Heart right ventricle (tissue), 16 donors: ENCODE data around the gene FAM168A. TPM values are rescaled to one million over a fixed set of nuclear protein-coding genes. Genes with fewer than 3 reads are reported as not detected.
A peak's percentile ranks its signal among the peaks of the same experiment; 100 is the strongest.

ENCODE experiments used
- ATAC-seq, 8 donors: fragments of 200-7000 bp; cut with Tn5 transposase; one replicate each; pipeline ENCODE4 v1.9.1; 2020; ENCODE audit warnings: mild to moderate bottlenecking in 8 of 8, moderate library complexity in 8 of 8, moderate number of reproducible peaks in 1 of 8
- DNase-seq, 2 donors: peaks; one replicate each; pipeline ENCODE4 v3.0.0-alpha.2; 2020
- H3K27ac ChIP-seq, 10 donors: fragments of 200-600 bp; sonication (generic) in 2 of 10; one replicate each; pipeline versions ENCODE4 v1.5.0 to v1.8.0; 2020 to 2022; ENCODE audit warnings: mild to moderate bottlenecking in 3 of 10
- H3K27me3 ChIP-seq, 7 donors: fragments of 200-600 bp; one replicate each; pipeline ENCODE4 v1.8.0; 2021 to 2022; ENCODE audit warnings: mild to moderate bottlenecking in 2 of 7
- H3K36me3 ChIP-seq, 9 donors: fragments of 200-600 bp; sonication (generic) in 1 of 9; one replicate each; pipeline versions ENCODE4 v1.5.0 to v1.8.0; 2020 to 2022; ENCODE audit warnings: mild to moderate bottlenecking in 2 of 9
- H3K4me1 ChIP-seq, 9 donors: fragments of 200-600 bp; sonication (generic) in 1 of 9; one replicate each; pipeline versions ENCODE4 v1.5.0 to v1.8.0; 2020 to 2022; ENCODE audit warnings: mild to moderate bottlenecking in 4 of 9
- H3K4me3 ChIP-seq, 10 donors: fragments of 200-600 bp; sonication (generic) in 2 of 10; one replicate each; pipeline versions ENCODE4 v1.5.0 to v1.8.0; 2020 to 2022; ENCODE audit warnings: mild to moderate bottlenecking in 7 of 10, moderate library complexity in 2 of 10
- H3K9me3 ChIP-seq, 11 donors: fragments of 200-600 bp in 10 of 11; sonication (generic) in 2 of 11; one replicate each; pipeline versions ENCODE4 v1.5.0 to v1.8.0; 2013 to 2022; ENCODE audit warnings: mild to moderate bottlenecking in 2 of 11, control low read depth in 1 of 11, moderate library complexity in 1 of 11
- WGBS, 2 donors: extraction: QIAGEN DNeasy Blood & Tissue Kit; methylation state at CpG; one replicate each; pipeline ENCODE4 v1.1.7; 2013; ENCODE audit warnings: inconsistent platforms in 1 of 2; 5-methylcytosine and 5-hydroxymethylcytosine counted together
- intact Hi-C, 10 donors: fragments of 100-400 bp; cut with DNase I; formaldehyde crosslinking; loops; one replicate each; pipeline versions ENCODE4 v1.11.1 to v1.14.2; 2022
- polyA plus RNA-seq, 2 donors: library from polyadenylated mRNA; stranded (reverse); fragments of 200-250 nt; gene quantifications; one replicate each; pipeline ENCODE4 v1.2.3, GENCODE V29; 2013
- total RNA-seq, 10 donors: library from RNA; stranded (reverse); fragmentation: NEBNext Ultra II Directional in 3 of 10; extraction: Animal tissue kit (Norgen Biotek cat#: 25700) in 3 of 10; gene quantifications; one replicate each; pipeline versions ENCODE4 v1.2.1 to v1.2.4, GENCODE V29; 2021 to 2023
- TF ChIP-seq, protein P1 (sequence below), 9 donors: fragments of 200-600 bp; sonication (generic) in 2 of 9; IDR thresholded peaks; one replicate each; pipeline versions ENCODE4 v1.5.0 to v1.8.0; 2021 to 2022; ENCODE audit warnings: antibody characterized with exemption in 9 of 9, mild to moderate bottlenecking in 5 of 9, moderate library complexity in 1 of 9
- donor health status: Arrhythmogenic right ventricular cardiomyopathy.
- donor health status: ischemic (EF 13 %, LVEDD 7.1; RV severe dilation, severe dysfunction).
- donor health status: healthy with polysubstance abuse.
- donor health status: DM: no; HTN: yes; CAD: no.
- donor health status: DM: no; HTN: no; CAD: no.
- donor health status: ischemic (EF 25% LVEDD 6.9; RV normal size, moderate dysfunction).
- donor health status: ischemic (EF 25% LVEDD 5.7; RV mildly dilated, moderate dysfunction).
- donor health status: healthy.
- donor health status: DM: yes; HTN: yes; CAD: no.
- donor health status: Ischemic cardiomyopathy.
- donor health status: ischemic (EF 35%, LVEDD 5.7; RV mildly dilated, moderate dysfunction).
- donor health status: nonischemic (EF 11% LVEDD 7.7; RV severe dilation, severe dysfunction).
- donor health status: DM: yes; HTN: yes; CAD: no.
- donor health status: PGD.
- donor health status: ischemic (EF 29% LVEDD 5.4; RV normal size, mild dysfunction).
- donor health status: nonischemic (EF 23%, LVEDD 6.1; RV moderate dilation, normal function).

FAM168A gene
- total and polyA plus RNA-seq, 12 donors: 7.9 to 37.1 (median 31.8) TPM

DNA sequence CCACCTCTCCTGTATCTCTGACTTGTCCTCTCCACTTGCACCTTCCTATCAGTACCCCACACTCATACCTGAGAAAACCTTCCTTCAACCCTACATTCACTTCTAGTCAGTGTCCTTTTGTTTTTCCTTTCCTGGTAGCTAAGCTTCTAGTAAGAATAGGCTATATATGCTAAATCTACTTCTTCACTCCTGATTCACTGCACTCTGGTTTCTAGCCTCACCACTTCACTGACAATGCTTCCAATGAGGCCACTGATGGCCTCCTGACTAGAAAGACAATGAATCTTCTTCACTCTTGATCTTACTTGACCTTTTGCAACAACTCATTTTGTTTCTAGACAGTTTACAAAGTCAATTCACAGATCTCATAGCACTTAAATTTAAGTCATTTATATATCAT lies 169.7 kb downstream of the FAM168A start:
- Histone ChIP-seq H3K4me3 (no peak overlapping the region), H3K4me1 (peaks cover 0 to 34% (median 22%) of the 10 kb centered on the region in 9 donors), H3K9me3 (no peaks in the 10 kb centered on the region), H3K27me3 (no peaks in the 10 kb centered on the region), H3K36me3 (peaks cover 0 to 8% (median 0%) of the 10 kb centered on the region in 9 donors), H3K27ac (no peak overlapping the region)
- intact Hi-C loops: no loop called here
- ATAC-seq (no peak), DNase-seq (no peak)
- TF ChIP-seq, protein P1, sequence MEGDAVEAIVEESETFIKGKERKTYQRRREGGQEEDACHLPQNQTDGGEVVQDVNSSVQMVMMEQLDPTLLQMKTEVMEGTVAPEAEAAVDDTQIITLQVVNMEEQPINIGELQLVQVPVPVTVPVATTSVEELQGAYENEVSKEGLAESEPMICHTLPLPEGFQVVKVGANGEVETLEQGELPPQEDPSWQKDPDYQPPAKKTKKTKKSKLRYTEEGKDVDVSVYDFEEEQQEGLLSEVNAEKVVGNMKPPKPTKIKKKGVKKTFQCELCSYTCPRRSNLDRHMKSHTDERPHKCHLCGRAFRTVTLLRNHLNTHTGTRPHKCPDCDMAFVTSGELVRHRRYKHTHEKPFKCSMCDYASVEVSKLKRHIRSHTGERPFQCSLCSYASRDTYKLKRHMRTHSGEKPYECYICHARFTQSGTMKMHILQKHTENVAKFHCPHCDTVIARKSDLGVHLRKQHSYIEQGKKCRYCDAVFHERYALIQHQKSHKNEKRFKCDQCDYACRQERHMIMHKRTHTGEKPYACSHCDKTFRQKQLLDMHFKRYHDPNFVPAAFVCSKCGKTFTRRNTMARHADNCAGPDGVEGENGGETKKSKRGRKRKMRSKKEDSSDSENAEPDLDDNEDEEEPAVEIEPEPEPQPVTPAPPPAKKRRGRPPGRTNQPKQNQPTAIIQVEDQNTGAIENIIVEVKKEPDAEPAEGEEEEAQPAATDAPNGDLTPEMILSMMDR (IDR thresholded peaks at IDR 0.05): no peak

DNA sequence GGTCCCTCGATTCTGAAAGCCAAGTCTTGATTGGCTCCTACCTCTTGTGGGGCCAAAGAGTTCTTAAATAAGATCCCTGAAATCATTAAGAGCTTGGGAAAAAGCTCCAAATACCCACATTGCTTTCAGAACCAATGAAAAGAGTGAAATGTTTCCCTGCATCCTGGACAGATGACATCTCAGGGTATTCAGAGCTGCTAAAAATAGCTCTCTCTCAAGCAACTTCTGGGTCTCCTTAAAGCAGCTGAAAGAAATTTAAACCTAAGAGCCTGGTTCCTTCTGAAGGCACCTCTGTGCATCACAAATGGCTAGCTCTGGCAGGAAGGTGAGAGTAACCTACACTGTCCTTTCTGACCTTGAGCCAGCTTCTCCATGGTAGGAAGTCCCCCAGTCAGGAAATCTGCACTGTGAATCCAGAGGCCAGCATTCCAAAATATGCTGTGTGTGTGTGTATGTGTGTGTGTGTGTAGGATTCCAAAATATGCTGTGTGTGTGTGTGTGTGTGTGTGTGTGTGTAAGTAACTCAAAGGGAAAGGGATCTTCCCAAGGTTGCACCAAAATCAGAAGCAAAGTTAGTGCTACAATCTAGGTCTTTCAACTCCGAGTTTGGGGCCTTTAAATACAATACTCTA lies 171.6 kb downstream of the FAM168A start:
- ATAC-seq (peak in 4 of 8 donors; percentile 19 to 43 (median 34)), DNase-seq (no peak)
- WGBS, 2 donors: 71 to 76% methylated on average over 2 of the region's 2 CpGs
- Histone ChIP-seq H3K27ac (peak overlapping the region in 3 of 10 donors; percentile 27 to 34 (median 32)), H3K36me3 (peaks cover 0 to 8% (median 0%) of the 10 kb centered on the region in 9 donors), H3K27me3 (no peaks in the 10 kb centered on the region), H3K4me3 (no peak overlapping the region), H3K4me1 (peaks cover 0 to 40% (median 31%) of the 10 kb centered on the region in 9 donors), H3K9me3 (no peaks in the 10 kb centered on the region)
- intact Hi-C loops: no loop called here
- TF ChIP-seq, protein P1 (IDR thresholded peaks at IDR 0.05): no peak

DNA sequence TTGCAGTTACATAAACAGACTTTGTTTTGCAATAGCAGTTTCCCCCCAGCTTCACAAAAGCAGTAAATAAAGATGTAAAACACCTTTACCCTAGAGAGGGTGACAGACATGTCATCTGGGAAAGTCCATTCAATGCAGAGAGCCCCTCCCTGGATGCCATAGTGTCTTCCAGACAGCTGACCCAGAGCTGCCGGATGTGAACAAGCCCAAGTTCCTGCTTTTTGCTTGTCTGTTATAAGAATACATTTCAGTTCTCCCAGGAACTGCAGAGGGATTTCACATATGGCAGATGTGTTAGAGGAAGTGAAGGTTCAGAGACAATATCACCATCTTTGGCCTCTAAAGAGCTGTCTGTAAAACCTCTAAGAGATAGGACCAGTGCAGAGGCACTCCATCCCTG lies 172.8 kb downstream of the FAM168A start:
- ATAC-seq: peak in 7 of 8 donors; percentile 23 to 60 (median 52)
- 60 to 65% methylated on average over 1 of the region's 1 CpG for WGBS, 2 donors
- intact Hi-C loops: no loop called here
- peaks cover 0 to 8% (median 0%) of the 10 kb centered on the region in 9 donors for H3K36me3 ChIP-seq
- no peak for DNase-seq
- H3K9me3 ChIP-seq: no peaks in the 10 kb centered on the region
- H3K27me3 ChIP-seq: no peaks in the 10 kb centered on the region
- peak overlapping the region in 5 of 10 donors; percentile 17 to 66 (median 32) for H3K27ac ChIP-seq
- peaks cover 0 to 44% (median 34%) of the 10 kb centered on the region in 9 donors for H3K4me1 ChIP-seq
- TF ChIP-seq, protein P1 (IDR thresholded peaks at IDR 0.05): no peak
- no peak overlapping the region for H3K4me3 ChIP-seq

DNA sequence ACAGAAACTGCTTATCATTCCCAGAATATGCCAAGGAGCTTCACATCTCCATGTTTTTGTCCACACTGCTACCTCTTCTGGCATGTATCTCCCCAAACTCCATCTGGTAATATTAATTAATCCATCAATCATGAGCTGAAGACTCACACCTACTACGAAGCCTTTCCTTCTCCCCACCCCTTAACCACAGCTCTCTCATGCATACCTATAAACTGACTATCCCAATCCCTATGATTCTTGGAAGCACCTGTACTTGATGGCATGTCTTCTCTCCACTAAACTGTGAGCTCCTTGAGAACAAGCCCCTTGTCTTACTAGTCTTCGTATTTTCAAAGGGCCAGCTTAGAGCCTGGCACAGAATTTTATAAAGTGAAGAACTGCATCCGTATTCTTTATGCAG lies 174.4 kb downstream of the FAM168A start:
- Histone ChIP-seq H3K27ac (no peak overlapping the region), H3K9me3 (no peaks in the 10 kb centered on the region), H3K4me1 (peaks cover 0 to 44% (median 34%) of the 10 kb centered on the region in 9 donors), H3K4me3 (no peak overlapping the region), H3K36me3 (peaks cover 0 to 20% (median 7%) of the 10 kb centered on the region in 9 donors), H3K27me3 (no peaks in the 10 kb centered on the region)
- intact Hi-C loops: no loop called here
- WGBS, 2 donors: 96 to 98% methylated on average over 3 of the region's 3 CpGs
- DNase-seq: no peak
- no peak for ATAC-seq
- TF ChIP-seq, protein P1 (IDR thresholded peaks at IDR 0.05): no peak
